Measurements from ENCODE around the gene RAD23A. TPM values are rescaled to one million over a fixed set of nuclear protein-coding genes. Genes with fewer than 3 reads are reported as not detected.

Gene RAD23A
- polyA plus RNA-seq, 2 of the 4 experiments (the other 2 are of a cell fraction), result 56.2 to 71.6 TPM

DNA sequence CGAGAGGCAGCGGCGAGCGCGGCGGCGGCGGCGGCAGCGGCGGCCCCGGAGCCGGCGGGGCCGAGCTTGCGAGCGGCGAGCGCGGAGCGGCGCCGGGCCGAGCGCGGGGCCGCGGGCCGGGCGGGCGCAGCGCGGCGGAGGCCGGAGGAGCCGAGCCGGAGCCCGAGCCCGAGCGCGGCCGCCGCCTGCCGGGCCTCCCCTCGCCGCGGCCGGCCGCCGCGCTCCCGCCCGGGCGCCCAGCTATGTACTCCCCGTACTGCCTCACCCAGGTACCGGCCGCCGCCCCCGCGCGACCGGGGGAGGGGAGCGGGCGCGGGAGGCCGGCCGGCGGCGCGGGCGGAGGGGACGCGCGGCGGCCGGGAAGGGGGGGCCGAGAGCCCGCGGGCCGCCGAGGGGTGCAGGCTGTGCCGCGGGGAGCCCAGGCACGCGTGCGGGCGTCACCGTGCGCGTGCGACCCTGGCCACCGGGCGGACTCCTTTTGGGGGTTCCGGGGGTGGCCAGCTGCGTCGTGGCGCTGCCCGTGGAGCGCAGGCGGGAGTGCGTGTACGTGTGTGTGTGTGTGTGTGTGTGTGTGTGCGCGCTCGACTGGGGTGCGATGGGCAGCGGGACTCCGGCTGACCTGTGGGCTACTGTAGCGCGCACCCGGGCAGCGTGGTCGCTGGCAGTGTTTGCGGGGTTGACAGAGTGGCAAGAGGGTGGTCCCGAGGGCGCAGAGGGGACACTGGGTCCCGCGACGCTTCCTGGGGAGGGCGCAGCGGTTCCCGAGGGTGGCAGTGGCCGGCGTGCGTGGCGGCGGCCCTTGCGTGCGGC, 50.1 kb downstream of the RAD23A start:
- ChIA-PET POLR2A (interaction anchor here (0.6 kb wide), 1 partner anchor 13 kb away, joined by 3 read pairs; no protein-coding TSS in a partner anchor), CTCF (interaction anchor here (0.8 to 1.7 kb wide), 4 partner anchors 11 to 38 kb away, joined by 3 to 4 read pairs (median 4); no protein-coding TSS in a partner anchor)
- H3K27ac ChIP-seq, result peak overlapping the region; percentile 54 to 94
- 0% methylated on average over 4 of the region's 129 CpGs for whole genome bisulfite sequencing (ENCODE audit: missing lambda C conversion rate)
- H3K9me3 ChIP-seq, result no peaks in the 10 kb centered on the region
- no peak for FAIRE-seq
- peak; percentile 38 to 44 for ATAC-seq
- no peaks in the 10 kb centered on the region for H3K4me1 ChIP-seq
- peak overlapping the region; percentile 95 for H3K4me2 ChIP-seq
- DNase-seq (ENCODE audit: low read depth in 1 of 2, low spot score in 1 of 2), result no peak
- TF ChIP-seq E2F6 (IDR thresholded peaks at IDR 0.05; ENCODE audit: borderline replicate concordance, low read depth), result no peak
- TF ChIP-seq, protein P1, sequence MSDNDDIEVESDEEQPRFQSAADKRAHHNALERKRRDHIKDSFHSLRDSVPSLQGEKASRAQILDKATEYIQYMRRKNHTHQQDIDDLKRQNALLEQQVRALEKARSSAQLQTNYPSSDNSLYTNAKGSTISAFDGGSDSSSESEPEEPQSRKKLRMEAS (IDR thresholded peaks at IDR 0.05), result peak; percentile 35; the same call in 1 of the 2 replicates
- TF ChIP-seq TFCP2L1 (CRISPR knock-in tag; IDR thresholded peaks at IDR 0.05), result no peak
- peak overlapping the region; percentile 62 for H3K4me3 ChIP-seq

- POLR2A ChIA-PET, result no interaction called here
- H3K27ac ChIP-seq, result peak overlapping the region; percentile 54 to 94; a peak in 4 of 6 replicates
- DNase-seq (ENCODE audit: low read depth in 1 of 2, low spot score in 1 of 2) (no peak), ATAC-seq (peak; percentile 8 to 43; a peak in 3 of 6 replicates), FAIRE-seq (no peak)
- H3K4me1 ChIP-seq, result no peaks in the 10 kb centered on the region
- peak overlapping the region; percentile 62 for H3K4me3 ChIP-seq
- CTCF ChIA-PET, result interaction anchor here (1.2 to 2.2 kb wide), 5 partner anchors 10 to 97 kb away, joined by 3 to 9 read pairs (median 4); no protein-coding TSS in a partner anchor
- 85% methylated on average over 8 of the region's 52 CpGs for WGBS (ENCODE audit: missing lambda C conversion rate)
- peak overlapping the region; percentile 95 for H3K4me2 ChIP-seq
- no peak for TF ChIP-seq REST (IDR thresholded peaks at IDR 0.05)
- TF ChIP-seq HDAC2 (IDR thresholded peaks at IDR 0.05), result no peak
- TF ChIP-seq KDM5A (IDR thresholded peaks at IDR 0.05), result no peak
- TF ChIP-seq MAFK (IDR thresholded peaks at IDR 0.05; ENCODE audit: partially characterized antibody), result no peak
- TF ChIP-seq POLR2A (IDR thresholded peaks at IDR 0.05; ENCODE audit: low read length), result no peak
- no peak for TF ChIP-seq CEBPB (IDR thresholded peaks at IDR 0.05)
- no peak for TF ChIP-seq HOXB5 (CRISPR knock-in tag; IDR thresholded peaks at IDR 0.05)
- no peak for TF ChIP-seq TFCP2L1 (CRISPR knock-in tag; IDR thresholded peaks at IDR 0.05)
- TF ChIP-seq JUNB (IDR thresholded peaks at IDR 0.05), result no peak
- TF ChIP-seq, protein P2, sequence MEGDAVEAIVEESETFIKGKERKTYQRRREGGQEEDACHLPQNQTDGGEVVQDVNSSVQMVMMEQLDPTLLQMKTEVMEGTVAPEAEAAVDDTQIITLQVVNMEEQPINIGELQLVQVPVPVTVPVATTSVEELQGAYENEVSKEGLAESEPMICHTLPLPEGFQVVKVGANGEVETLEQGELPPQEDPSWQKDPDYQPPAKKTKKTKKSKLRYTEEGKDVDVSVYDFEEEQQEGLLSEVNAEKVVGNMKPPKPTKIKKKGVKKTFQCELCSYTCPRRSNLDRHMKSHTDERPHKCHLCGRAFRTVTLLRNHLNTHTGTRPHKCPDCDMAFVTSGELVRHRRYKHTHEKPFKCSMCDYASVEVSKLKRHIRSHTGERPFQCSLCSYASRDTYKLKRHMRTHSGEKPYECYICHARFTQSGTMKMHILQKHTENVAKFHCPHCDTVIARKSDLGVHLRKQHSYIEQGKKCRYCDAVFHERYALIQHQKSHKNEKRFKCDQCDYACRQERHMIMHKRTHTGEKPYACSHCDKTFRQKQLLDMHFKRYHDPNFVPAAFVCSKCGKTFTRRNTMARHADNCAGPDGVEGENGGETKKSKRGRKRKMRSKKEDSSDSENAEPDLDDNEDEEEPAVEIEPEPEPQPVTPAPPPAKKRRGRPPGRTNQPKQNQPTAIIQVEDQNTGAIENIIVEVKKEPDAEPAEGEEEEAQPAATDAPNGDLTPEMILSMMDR (IDR thresholded peaks at IDR 0.05), result no peak
- no peak for TF ChIP-seq ZNF302 (CRISPR knock-in tag; IDR thresholded peaks at IDR 0.05)
- TF ChIP-seq CHD2 (IDR thresholded peaks at IDR 0.05; ENCODE audit: low read length, partially characterized antibody), result no peak
- TF ChIP-seq MYC (IDR thresholded peaks at IDR 0.05; ENCODE audit: borderline replicate concordance, low read length), result no peak
- no peak for TF ChIP-seq FOSL2 (IDR thresholded peaks at IDR 0.05)
- TF ChIP-seq FOSL2 (CRISPR knock-in tag; IDR thresholded peaks at IDR 0.05), result no peak
- TF ChIP-seq, protein P1 (IDR thresholded peaks at IDR 0.05), result no peak
- TF ChIP-seq HOXA7 (CRISPR knock-in tag; IDR thresholded peaks at IDR 0.05), result no peak
- no peak for TF ChIP-seq HOXB13 (CRISPR knock-in tag; IDR thresholded peaks at IDR 0.05; ENCODE audit: low read depth)
- no peak for TF ChIP-seq JUN (IDR thresholded peaks at IDR 0.05)
- TF ChIP-seq EHF (CRISPR knock-in tag; IDR thresholded peaks at IDR 0.05), result no peak
- no peaks in the 10 kb centered on the region for H3K9me3 ChIP-seq
These were observed 50.9 kb downstream of the RAD23A start for GRCh38 chr19:12996406-12997094.

Measured in A549 (cell line).